ENCODE data around the gene MACROD2.

The MACROD2 gene

DNA sequence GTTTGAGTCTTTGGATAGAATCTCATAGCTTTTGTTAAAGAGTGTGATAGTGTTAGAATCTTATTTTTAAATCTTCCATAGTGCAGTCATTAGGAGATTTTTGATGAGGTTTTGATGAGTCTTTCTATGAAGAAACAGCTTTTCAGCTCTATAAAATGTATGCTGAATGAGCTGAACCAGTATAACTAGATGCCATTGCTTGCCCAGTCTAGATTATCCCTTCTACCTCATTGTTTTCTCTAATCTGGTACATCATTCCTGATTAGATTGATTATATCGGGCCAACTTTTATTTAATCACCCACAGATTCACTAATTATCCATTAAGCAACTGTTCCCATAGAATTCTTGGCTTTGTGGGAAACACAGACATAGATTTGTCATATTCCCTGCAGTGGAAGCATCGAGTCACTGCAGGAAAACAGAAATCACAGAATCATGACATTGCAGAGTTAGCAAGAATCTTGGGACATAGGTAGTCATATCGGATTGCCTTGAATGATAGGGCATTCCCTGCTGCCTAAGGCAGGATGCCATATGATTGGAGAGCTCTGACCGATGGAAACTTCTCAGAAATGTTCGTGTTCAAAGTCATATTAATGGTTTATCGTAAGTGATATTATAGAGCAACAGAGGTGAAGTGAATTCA, 1224.8 kb downstream of the MACROD2 start:
- TF ChIP-seq, protein P1, sequence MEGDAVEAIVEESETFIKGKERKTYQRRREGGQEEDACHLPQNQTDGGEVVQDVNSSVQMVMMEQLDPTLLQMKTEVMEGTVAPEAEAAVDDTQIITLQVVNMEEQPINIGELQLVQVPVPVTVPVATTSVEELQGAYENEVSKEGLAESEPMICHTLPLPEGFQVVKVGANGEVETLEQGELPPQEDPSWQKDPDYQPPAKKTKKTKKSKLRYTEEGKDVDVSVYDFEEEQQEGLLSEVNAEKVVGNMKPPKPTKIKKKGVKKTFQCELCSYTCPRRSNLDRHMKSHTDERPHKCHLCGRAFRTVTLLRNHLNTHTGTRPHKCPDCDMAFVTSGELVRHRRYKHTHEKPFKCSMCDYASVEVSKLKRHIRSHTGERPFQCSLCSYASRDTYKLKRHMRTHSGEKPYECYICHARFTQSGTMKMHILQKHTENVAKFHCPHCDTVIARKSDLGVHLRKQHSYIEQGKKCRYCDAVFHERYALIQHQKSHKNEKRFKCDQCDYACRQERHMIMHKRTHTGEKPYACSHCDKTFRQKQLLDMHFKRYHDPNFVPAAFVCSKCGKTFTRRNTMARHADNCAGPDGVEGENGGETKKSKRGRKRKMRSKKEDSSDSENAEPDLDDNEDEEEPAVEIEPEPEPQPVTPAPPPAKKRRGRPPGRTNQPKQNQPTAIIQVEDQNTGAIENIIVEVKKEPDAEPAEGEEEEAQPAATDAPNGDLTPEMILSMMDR (IDR thresholded peaks at IDR 0.05; ENCODE audit: borderline replicate concordance, insufficient read depth, low read depth, low read length) = no peak
- H3K4me3 ChIP-seq (ENCODE audit: low read depth, low read length) = no peak overlapping the region

DNA sequence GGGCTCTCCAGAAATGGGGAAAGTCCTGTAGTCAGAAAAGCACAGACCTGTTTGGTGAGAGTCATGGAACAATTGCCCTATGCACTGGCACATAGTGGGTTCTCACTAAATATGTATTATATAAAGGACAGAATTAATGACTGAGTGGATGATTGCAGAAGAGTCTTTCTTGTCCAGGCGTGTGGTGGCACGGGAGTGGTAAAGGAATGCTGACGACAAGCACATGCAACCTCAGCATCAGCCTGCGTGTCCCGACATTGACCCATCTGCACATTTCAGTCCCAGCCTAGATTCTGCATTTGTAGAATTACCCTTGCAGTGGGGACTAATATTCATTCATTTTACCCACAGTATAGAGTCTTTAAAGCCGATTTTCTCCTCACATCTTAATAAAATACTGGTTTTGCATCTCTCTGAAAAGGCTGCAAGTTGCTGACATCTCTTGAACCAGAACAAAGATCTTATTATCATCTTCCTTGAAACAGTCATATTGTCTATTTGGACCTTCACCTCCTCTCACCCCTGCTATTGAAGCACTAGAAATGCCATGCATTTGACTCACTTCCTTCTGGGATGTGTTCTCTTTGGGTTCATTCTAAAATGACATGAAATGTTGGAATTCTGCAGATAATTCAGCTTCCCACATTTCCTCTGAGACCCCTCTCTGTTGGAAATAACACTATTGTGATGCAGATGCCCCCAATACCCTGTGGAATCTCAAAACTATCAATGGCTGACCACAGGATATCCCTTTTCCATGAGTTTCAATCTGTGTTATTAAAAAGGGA, 1225.7 kb downstream of the MACROD2 start:
- H3K4me3 ChIP-seq (ENCODE audit: low read depth, low read length) = no peak overlapping the region
- TF ChIP-seq, protein P1 (IDR thresholded peaks at IDR 0.05; ENCODE audit: borderline replicate concordance, insufficient read depth, low read depth, low read length) = no peak

DNA sequence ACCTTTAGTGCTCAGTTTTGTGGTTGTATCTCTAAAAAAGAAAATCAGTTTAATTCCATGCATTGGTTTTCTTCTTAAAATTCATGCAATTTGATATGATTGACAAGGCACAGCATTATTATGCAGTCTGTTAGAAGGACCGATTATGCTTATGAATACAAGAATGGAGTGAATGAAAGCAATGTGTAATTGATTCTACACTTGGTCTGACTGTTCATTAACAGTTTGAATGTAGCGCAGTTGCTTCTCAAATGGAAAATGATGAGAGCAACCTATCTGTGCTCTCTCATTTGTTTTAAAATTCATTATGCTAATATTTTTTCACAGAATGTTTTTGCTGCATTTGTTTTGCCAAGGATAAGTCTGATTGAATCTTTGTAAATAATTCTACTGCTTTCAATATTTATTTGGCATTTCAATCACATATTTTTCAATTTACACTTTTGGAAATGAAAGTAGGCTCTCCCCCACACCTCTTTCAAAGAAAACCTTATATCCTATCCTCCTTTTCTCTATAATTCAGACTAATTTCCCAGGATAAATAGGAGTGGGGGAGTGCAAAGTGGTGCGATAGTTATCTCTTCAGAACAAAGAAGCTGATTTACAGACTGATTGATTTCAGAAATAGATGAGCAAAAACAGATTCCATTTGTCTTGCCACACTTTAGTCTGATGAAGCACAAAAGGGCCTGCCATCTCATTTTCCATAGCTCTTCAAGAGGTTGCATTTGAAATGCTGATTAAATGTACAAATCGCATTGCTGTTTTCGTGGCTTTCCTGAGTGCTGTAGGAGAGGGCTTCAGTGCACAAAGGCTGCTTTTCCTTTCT, 1227.4 kb downstream of the MACROD2 start:
- H3K4me3 ChIP-seq (ENCODE audit: low read depth, low read length) = no peak overlapping the region
- TF ChIP-seq, protein P1 (IDR thresholded peaks at IDR 0.05; ENCODE audit: borderline replicate concordance, insufficient read depth, low read depth, low read length) = no peak

DNA sequence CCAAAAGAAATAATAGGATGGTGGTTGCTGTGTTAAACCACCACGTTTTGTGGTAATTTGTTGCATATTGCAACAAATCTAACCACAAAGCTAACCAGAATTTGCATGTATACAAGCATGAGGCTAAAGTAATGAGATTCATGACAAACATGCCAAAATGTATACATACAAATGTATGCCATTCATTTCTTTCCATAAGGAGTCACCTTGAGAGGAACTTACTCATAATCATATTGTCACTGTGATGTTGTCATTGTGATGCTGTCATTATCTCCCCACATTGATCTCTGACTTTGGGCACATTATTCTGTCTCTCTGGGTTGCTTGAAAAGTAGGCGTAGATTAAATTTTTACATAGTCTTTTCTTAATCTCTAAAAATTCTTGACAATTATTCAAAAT, 1228.9 kb downstream of the MACROD2 start:
- H3K4me3 ChIP-seq (ENCODE audit: low read depth, low read length) = no peak overlapping the region
- TF ChIP-seq, protein P1 (IDR thresholded peaks at IDR 0.05; ENCODE audit: borderline replicate concordance, insufficient read depth, low read depth, low read length) = no peak

DNA sequence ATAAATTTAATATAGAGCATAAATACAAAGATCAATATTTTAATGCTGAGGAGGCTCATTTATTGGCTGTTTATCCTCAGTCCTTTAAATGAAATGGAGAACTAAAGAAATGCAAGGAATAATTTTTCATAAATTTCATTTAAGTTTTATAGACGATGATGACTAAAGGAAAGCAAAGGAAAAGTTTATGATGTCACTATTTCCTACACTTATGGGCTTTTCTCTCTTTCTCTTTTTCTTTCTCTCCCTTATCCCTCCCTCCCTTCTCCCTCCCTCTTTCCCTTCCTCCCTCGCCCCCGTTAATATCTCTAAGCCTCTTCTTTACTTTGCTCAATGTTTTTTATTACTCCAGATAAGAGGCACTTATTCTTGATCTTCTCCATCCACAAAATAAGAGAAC, 1231.8 kb downstream of the MACROD2 start:
- TF ChIP-seq, protein P1 (IDR thresholded peaks at IDR 0.05; ENCODE audit: borderline replicate concordance, insufficient read depth, low read depth, low read length) = no peak
- H3K4me3 ChIP-seq (ENCODE audit: low read depth, low read length) = no peak overlapping the region

DNA sequence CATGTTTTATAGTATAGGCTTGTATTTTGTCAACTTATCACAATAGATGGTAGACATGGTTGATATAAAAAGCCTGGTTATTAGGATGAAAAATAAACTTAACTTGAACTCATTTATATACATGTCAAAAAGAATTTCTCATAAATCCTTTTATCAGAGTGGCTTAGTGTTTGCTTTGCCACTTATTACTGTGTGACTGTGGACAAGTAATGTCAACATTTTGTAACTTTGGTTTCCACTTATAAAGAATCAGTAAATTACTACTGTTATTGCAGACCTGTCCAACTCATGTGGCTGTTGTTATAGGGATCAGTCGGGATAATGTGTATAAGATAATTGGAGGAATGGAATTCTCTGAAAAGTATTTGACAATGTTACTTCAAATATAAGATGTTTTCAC, 1236.9 kb downstream of the MACROD2 start:
- TF ChIP-seq, protein P1 (IDR thresholded peaks at IDR 0.05; ENCODE audit: borderline replicate concordance, insufficient read depth, low read depth, low read length) = no peak
- no peak overlapping the region for H3K4me3 ChIP-seq (ENCODE audit: low read depth, low read length)

All from GM12875 (cell line).